Omental fat pad (tissue), 4 donors: ENCODE measurements around the gene DSP. TPM values are rescaled to one million over a fixed set of nuclear protein-coding genes. Genes with fewer than 3 reads are reported as not detected.

Experiments used
- ATAC-seq: fragments of 150-250 bp; one replicate; pipeline ENCODE4 v1.9.1; 2016; ENCODE audit warnings: mild to moderate bottlenecking, moderate library complexity; ENCODE audit not compliant: low FRiP score
- DNase-seq: peaks from one replicate; pipeline ENCODE4 v3.0.0-alpha.2; 2019; ENCODE audit warnings: low spot score
- CTCF ChIP-seq, 3 donors: fragments of 450-650 bp; IDR thresholded peaks; one replicate each; pipeline ENCODE4 v1.5.1; 2016 to 2017; ENCODE audit warnings: antibody characterized with exemption in 3 of 3, mild to moderate bottlenecking in 3 of 3, moderate library complexity in 2 of 3
- total RNA-seq, 4 donors: library from RNA; depleted of rRNA; stranded (reverse); fragments of >200 nt; gene quantifications; one replicate each; pipeline ENCODE4 v1.1.0, GENCODE V29; 2016

The DSP gene
- total RNA-seq, 4 donors from 2014 or later = 6.6 to 47.9 (median 25.5) TPM

DNA sequence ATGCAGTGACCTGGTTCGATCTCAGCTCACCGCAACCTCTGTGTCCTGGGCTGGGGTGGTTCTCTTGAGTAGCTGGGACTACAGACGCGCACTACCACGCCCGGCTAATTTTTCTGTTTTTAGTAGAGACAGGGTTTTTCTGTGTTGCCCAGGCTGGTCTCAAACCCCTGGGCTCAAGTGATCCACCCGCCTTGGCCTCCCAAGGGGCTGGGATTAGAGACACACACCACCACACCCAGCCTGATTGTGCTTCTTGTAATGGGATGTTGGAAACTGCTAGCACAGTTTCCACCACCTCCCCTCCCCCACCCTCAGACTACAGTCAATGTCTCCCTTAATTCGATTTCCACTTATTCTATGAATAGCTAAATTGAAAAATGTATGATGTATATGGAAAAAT, 22.6 kb upstream of the DSP start:
- ATAC-seq (no peak), DNase-seq (no peak)
- no peak for TF ChIP-seq CTCF (IDR thresholded peaks at IDR 0.05)

DNA sequence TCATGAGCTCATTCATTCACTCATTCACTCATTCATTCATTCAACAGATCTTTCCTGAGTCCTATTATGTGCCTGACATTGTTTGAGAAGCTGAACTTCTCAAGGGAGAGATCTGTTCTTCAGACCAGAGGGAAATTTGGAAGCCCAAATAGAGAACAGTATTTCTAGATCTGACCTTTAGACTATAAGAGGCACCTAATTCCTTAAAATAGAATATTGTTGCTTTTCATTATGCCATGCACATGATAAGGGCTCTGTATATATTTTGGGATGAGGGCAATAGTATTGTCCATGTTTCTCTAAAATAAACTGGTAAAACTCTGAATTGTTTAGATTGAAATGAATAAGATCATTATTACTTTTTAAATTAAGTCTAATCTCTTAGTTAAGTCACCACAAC, 18.6 kb upstream of the DSP start:
- ATAC-seq (no peak), DNase-seq (no peak)
- no peak for TF ChIP-seq CTCF (IDR thresholded peaks at IDR 0.05)

DNA sequence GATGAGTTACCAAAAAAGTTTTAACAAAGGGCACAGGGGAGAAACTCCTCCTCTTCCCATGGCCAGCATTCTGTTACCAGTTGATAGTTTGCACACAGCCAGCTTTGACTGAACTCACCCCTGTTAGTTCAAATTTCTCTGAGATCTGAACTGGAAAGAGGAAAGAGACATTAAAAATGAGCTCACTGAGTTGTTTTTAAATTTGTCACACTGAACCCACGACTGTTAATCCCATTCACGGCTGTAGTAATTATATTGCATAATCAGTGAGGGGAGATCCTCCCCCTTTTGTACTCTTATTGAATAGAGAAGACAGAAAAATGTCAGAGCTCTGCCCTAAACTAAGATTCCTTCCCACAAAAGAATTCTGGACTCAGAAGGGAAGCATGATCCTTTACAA, 17.5 kb upstream of the DSP start:
- no peak for TF ChIP-seq CTCF (IDR thresholded peaks at IDR 0.05)
- DNase-seq (no peak), ATAC-seq (no peak)

DNA sequence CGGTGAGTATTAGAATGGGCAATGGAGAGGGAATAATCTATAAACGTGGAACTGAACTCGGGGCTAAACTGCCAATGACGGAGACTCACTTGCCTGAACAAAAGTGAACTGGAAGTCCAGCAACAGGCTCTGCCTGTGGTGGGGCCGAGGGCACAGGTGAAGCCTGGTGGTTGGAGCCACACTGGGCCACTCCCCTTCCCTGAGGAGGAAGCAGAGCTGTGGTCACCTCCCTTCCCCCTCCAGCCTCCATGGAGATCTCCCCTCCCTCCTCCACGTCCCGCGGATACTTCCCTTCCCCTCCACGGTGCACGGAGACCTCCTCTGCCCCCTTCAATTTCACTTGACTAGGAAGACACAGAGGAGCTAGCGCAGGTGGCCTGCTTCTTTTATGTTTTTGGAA, 14.7 kb upstream of the DSP start:
- ATAC-seq (no peak), DNase-seq (no peak)
- no peak for TF ChIP-seq CTCF (IDR thresholded peaks at IDR 0.05)

DNA sequence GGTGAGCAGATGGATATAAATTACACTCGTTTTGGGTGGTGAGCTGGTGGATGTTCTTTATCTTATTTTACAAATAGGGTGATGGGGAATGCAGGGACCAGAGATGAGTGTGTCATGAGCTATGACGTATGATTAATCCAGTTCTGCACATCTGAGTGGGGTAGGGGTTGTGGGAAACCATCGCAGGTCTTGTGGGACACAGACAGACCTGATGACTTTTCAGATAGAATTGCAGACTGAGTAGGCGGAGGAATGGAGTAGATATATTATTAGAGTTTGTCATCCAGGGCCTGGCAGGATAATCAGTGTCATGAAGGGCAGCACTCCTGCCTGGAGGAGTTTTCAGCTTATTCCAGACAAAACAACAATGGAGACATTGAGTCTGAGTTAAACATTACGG, 12.9 kb upstream of the DSP start:
- no peak for TF ChIP-seq CTCF (IDR thresholded peaks at IDR 0.05)
- ATAC-seq (no peak), DNase-seq (no peak)

- TF ChIP-seq CTCF (IDR thresholded peaks at IDR 0.05) = no peak
- DNase-seq (no peak), ATAC-seq (no peak)
Observed at GRCh38 chr6:7529141-7529540, 12.3 kb upstream of the DSP start.

DNA sequence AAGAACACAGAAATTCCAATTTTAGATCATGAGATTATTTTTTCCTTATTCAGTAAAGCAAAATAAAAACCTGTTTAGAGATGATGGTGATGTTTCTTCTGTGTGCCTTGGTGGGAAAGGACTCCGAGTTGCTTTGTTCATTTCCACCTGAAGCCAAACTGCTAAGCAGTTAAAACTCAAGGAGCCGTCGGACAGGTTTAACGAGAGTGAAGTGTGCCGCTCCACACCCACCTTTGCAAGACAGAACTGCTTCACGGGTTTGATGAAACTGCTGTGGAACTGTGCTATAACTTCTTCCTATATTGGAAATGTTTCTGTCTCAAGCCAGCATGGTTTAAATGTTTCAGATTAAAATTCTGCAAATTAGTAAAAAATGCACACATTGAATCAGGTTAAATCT, 9.2 kb upstream of the DSP start:
- no peak for ATAC-seq
- TF ChIP-seq CTCF (IDR thresholded peaks at IDR 0.05) = no peak
- DNase-seq = no peak
